Stimulated activated CD4-positive, alpha-beta T cell treated with anti-CD3 and anti-CD28 coated beads, Interleukin-12 subunit alpha, Interleukin-12 subunit beta, amount 100 ng/mL, for 24 hours (primary cell): Measurements from ENCODE around the gene RABL6.
"Not testable (repeated sequence)": the region's sequence is repeated elsewhere in the genome, so short reads cannot be mapped to it uniquely, and the experiment has no call there.

Source experiments
- DNase-seq, 2 experiments: peaks; one replicate each; pipeline ENCODE4 v3.0.0-alpha.2; 2020; ENCODE audit warnings: low read depth in 2 of 2

RABL6 gene

DNA sequence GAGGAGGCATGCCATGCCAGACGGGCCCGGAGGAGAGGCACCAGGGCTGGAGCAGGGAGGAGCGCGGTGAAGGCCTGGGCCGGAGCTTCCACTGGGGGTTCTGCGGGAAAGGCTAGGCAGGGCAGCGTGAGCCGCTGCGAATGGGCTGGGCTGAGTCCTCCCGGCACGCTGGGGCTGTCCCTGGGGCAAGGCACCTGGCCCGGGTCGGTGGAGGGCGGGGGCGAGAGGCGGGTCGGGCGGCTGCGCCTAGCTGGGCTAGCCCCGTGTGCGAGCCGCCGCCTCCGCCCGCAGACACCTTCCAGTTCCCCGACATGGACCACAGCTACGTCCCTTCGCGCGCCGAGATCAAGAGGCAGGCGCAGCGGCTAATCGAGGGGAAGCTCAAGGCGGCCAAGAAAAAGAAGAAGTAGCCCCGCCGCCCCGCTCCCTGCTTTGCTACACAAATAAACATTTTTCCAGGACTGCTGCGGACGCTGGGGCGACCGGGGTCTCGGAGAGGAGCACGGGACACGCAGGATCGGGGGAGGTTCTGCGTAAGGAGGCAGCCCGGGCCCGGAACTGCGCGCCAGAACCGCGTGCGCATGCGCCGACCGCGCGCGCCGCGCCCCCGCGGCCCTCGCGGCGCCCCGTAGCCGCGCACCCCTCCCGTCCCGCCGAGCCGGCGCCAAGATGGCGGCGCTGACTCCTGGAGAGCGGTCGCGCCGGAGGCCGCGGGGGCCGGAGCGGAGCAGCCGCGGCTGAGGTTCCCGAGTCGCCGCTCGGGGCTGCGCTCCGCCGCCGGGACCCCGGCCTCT, at the start of gene RABL6:
TSS of gene RABL6 (plus strand) at position 668 of the 794 bp plus-strand sequence. CDS start 249 bp downstream, outside the sequence.
- peak; percentile 61 to 72 for DNase-seq

DNA sequence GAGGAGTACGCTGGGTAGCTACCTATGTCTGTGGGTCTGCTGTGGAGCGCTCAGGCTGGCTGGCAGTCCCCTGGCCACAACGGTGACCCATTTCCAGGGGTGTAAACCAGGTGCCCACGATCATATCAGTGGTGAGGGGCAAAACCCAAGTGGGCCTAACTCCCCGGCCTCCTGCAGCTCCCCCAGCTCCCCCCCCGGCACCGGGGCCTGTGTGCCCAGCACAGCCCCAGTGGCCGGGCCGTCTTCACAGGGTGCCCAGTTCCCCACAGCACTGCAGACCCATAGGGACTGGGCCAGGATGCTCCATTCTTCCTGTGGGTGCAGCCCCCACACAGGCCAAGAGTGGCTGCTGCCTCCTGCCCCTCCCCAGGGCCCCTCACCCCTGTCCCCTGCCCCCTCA, 48.7 kb upstream of the RABL6 start:
- no peak for DNase-seq

DNA sequence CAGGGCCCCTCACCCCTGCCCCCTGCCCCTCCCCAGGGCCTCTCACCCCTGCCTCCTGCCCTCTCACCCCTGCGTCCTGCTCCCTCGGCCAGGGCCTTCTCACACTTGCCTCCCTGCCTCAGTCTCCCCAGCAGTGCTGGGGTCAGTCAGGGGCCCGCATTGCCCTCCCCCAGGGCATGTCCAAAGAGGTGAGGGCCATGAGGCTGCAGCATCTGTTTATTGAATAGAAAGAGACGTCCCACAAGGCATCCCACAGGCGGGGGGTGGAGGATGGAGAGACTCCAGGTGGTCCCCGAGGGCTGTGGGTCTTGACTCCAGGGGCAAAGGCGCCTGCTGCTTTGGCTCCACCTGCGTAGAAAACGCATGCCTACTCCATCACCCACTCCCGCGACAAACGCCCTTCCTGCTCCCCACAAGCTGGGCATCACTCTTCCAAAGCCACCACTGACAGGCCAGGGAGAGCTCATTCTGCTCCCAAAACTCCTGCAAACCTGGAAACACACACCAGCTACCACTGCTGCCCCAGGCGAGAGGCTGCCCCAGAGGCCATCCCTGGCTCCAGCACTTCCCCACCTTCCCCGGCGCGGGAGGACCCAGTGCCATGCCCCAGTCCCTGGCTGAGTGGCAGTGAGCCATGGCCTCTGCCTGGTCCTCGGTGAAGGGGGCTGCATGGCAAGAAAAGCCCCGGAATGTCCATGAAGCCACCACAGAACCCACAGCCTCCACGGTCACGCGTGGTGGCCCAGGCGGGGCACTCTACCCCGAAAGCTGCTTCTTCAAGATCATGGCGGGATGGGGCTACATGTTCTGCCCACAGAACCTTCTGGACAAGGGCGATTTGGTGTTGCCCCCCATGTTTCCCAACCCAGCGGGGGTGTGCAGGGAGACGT, 48.1 kb upstream of the RABL6 start:
- DNase-seq: no peak

GRCh38 chr9:136760424-136760823, 47.3 kb upstream of the RABL6 start:
- no peak for DNase-seq

DNA sequence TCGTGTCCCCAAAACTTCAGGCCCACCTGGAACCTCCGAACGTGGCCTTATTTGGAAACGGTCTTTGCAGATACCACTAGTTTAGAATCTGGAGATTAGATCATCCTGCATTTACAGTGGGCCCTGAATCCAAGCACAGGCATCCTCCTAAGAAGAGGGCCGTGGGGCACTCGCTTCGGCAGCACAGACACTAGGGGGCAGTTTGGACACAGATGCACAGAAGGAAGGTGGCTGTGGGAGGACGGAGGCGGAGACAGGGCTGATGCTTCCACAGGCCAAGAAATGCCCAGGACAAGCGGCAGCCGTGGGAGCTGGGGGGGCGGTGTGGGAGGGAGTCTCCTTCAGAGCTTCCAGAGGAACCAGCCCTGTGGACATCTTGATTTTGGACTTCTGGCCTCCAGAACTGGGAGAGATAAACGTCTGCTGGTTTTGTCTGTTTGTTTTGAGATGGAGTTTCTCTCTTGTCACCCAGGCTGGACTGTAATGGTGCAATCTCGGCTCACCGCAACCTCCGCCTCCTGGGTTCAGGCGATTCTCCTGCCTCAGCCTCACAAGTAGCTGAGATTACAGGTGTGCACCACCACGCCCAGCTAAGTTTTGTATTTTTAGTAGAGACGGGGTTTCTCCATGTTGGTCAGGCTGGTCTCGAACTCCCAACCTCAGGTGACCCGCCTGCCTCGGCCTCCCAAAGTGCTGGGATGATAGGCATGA, 46.8 kb upstream of the RABL6 start:
- DNase-seq: not testable (repeated sequence)

DNA sequence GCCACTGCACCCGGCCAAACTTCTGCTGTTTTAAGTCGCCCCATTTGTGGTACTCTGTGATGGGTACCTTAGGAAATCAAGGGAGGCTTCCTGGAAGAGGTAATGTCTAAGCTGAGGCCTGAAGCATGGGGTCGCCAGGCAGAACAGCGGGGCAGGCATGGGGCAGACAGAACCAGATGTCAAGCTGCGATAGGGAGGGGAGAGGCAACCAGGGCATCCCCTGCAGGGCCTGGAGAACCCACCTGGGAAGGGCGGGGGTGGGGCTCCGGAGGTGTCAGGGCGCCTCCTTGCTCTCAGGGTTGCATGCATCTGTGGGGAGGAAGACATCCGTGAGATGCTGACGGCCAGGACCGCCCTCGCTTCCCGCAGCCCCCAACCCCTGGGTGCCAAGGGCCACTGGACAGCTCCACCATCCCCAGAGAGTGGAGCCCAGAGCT, 46.2 kb upstream of the RABL6 start:
- DNase-seq: no peak

DNA sequence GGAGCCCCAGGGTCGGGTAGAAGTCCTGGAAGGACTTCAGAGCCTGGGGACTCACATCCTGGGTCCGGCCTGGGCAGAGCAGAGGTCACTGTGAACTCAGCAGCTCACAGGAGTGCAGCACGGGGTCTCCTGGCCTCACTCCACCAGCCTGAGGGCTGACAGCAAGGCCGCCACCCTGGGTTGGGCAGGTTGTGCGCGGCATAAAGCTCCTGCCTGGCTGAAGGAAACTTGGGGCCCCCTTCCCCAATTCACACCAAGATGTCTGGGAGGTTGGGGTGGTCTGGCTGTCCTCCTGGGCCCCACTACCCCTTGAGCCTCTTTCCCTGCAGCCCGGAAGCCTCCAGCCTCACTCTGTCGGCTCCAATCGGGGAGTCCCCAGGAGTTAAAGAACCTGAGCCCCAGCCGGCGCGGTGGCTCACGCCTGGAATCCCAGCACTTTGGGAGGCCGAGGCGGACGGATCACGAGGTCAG, 45.5 kb upstream of the RABL6 start:
- DNase-seq: no peak

DNA sequence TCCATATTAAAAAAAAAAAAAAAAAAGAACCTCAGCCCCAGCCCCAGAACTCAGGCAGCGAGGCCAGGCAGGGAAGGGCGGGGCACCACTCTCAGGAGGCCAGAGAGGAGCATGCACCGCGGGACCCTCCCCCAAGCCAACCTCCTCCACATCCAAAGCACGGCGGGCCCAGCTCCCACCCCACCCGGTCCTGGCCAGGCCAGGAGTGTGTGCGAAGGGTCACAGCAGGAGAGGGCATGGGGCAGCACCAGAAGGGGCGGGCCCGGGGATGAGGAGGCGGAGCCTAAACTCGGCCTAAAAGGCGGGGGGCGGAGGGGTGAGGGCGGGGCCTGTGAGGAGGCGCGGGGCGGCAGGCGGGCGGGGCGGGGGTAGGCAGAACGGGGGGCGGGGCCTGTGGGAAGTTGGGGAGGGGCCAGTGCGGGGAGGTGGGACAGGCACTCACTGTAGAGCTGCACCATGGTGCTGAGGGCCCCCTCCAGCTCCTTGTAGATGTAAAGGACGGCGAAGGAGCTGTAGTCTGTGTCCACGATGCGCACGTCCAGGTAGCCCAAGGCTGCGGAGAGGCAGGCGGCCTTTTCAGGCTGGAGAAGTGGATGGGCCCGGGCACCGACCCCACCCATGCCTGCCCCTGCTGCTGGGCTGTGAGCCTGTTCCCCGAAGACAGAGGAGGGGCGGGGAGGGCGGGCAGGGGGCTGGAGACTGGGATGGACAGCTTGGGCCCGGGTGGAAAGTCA, 44.7 kb upstream of the RABL6 start:
- peak in 1 of 2 experiments; percentile 55 for DNase-seq

DNA sequence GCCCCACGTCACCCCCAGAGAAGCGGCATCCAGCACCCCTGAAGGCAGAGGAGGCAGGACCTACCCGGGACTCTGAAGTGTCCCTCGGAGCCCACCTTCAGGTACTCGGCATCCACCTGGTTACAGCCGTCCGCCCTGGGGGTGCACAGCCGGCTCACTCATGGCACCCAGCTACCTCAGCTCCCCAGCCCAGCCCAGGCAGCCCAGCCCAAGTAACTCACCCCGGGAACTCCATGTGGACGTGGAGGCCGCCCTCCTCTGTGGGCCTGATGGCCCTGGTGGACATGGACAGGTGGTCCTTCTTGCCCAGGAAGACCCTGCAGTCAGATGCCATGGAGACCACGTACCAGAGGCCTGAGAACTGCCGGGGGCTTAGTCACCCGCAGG, 44.1 kb upstream of the RABL6 start:
- DNase-seq: no peak

- no peak for DNase-seq
Observed at GRCh38 chr9:136764301-136764891, 43.4 kb upstream of the RABL6 start, which contains the start of gene LCN15. LCN15 (minus strand) TSS chr9:136764518; CDS start chr9:136764488, 30 bp downstream.

GRCh38 chr9:136765041-136765440, 42.7 kb upstream of the RABL6 start:
- no peak for DNase-seq

DNA sequence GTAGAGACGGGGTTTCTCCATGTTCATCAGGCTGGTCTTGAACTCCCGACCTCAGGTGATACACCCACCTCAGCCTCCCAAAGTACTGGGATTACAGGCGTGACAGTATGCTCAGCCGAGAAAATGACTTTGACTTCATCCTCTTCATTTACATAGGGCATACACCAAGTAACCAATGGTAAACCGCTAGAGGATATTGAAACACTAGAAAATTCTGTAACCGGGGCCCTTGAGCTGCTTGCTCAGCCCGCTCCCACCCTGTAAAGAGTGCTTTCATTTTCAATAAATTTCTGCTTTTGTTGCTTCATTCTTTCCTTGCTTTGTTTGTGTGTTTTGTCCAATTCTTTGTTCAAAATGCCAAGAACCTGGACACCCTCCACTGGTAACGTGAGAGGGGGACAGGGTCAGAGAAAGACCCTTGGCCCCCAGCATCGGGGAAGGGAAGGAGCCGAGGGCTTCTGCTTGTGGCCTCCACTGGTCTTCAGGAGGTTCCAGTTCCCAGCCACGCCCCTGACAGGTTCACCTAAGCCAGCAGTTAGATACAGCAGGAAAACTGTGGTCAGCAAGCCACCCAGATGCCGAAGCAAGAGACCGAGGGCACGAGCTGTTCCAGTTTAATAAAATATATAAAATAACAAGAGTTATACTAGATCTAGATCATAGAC, 41.9 kb upstream of the RABL6 start:
- not testable (repeated sequence) for DNase-seq

DNA sequence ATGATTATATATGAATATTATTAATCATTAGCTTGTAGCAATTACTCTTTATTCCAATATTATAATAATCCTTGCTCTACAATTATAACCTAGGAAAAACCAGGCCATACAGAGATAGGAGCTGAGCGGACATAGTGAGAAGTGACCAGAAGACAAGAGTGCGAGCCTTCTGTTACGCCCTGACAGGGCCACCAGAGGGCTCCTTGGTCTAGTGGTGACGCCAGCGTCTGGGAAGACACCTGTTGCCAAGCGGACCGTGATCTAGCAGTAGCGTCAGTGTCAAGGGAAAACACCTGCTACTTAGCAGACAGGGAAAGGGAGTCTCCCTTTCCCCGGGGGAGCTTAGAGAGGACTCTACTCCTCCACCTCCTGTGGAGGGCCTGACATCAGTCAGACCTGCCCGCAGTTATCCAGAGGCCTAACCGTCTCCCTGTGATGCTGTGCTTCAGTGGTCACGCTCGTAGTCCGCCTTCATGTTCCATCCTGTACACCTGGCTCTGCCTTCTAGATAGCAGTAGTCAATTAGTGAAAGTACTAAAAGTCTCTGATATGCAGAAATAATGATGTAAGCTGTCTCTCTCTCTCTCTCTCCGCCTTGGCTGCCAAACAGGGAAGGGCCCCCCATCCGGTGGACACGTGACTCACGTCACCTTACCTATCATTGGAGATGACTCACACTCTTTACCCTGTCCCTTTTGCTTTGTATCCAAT, 41.2 kb upstream of the RABL6 start:
- not testable (repeated sequence) for DNase-seq

DNA sequence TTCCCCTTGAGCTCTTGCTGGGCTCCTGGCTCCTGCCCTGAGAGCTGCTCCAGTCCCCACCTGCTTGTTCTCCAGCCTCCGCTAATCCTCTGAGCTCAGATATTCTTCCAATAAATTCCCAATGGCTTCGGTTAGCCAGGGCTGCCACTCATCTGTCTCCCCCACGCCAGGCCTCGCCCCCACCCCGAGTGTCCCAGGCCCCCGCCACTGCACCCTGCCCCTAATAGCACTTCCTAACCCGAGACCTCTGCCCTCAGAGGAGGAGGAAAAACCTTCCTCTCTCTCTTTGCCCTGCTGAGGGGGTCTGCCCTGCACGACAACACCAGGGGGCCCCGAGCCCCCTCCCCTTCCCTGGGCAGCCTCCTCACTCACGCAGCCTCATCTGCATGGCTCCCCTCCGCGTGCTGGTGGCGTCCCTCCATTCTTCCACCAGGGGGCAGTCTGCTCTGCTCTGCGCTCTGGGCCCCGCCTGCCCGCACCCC, 38.0 kb upstream of the RABL6 start:
- DNase-seq: peak in 1 of 2 experiments; percentile 53

GRCh38 chr9:136771907-136772415, 35.8 kb upstream of the RABL6 start:
- DNase-seq: no peak

DNA sequence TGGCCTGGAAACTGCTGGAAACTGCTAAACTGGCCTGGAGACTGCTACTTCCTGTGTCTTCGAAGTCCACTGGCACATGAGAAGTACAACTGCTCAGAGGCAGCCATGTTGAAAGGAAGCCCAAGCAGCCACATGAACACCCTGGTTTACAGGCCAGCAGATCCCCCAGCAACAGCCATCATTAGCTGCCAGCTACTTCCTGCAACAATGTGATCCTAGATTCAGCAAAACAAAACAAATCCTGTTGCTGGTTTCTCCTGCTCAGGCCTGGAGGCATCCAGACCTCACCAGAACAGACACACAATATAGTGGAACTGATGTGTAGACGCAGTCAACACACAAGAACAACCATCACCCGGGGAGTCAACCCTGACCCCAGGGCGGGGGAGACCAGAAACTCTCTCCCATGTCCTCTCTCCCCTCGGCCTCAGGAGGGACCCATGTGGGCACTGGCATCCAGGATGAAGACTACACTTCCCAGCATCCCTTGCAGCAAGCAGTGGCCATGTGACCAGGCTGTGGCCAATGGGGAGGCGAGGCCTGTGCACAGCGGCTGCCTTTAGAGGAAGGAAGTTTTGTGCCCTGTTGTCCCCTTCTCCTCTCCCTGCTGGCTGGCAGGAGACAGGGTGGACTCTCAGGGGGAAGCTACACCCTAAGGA, 34.2 kb upstream of the RABL6 start:
- no peak for DNase-seq

DNA sequence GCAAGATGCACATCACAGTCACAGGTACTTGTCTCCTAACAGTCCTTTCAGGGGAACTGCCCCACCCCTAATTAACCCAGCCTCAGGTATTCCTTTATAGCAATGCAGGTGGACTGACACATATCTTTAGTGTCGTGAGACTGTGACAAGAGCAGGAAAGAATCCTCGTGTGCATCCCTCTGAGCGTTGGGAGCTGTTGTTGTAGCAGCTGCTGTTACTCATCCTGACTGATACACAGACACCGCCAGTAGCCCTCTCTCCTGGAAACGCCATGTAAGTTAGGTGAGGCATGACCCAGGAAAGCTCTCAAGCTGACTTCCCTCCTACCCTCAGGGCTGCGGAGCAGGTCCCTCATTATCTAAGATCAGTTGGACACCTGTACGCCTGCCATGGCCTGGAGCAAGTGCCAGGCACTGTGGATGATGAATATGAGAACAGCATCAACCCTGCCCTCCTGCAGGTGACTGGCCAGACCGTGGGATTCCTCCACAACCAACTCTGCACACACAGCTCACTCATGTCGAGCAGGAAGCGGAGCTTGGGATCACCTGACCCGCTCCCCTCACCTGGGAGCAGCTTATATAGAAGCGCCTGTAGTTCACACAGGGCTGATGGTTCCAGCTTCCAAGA, 33.2 kb upstream of the RABL6 start:
- no peak for DNase-seq

- DNase-seq: no peak
Observed at GRCh38 chr9:136775191-136775590, 32.6 kb upstream of the RABL6 start.
